SK-N-SH (cell line): ENCODE results near the gene PUS10. TPM values are rescaled to one million over a fixed set of nuclear protein-coding genes. Genes with fewer than 3 reads are reported as not detected.

Experiments
- CTCF ChIA-PET: fragments of 300-600, 350-600 bp; formaldehyde crosslinking; extraction: SDS; loops from one replicate; lab custom pipeline; 2021; lab: Yijun Ruan, JAX
- POLR2A ChIA-PET: fragments of 350-600 bp; sonication (Branson Sonifier 250); formaldehyde crosslinking; extraction: SDS; loops from one replicate; lab custom pipeline; 2020; ENCODE audit warnings: antibody characterized with exemption, inconsistent platforms; lab: Yijun Ruan, JAX
- DNase-seq: peaks from one replicate; pipeline ENCODE4 v3.0.0; 2012
- H2AFZ ChIP-seq: fragments of 200-600 bp; sonication (generic); 2 replicates; pipeline ENCODE4 v1.8.1; 2016; ENCODE audit warnings: antibody characterized with exemption, mild to moderate bottlenecking, low read depth
- H3F3A ChIP-seq: fragments of 200-600 bp; sonication (generic); replicated peaks from 2 replicates; pipeline ENCODE3; 2016; ENCODE audit warnings: antibody characterized with exemption, mild to moderate bottlenecking; ENCODE audit not compliant: insufficient read depth
- H3K27ac ChIP-seq, 2 experiments: fragments of 200-500 bp in 1 of 2; fragments of 200-600 bp in 1 of 2; sonication (Bioruptor generic) in 1 of 2; sonication (generic), shearing (Covaris generic) in 1 of 2; 2 replicates each; pipeline versions ENCODE4 v1.5.1 to v1.6.1; 2014 to 2016; ENCODE audit warnings: low read depth in 2 of 2, inconsistent platforms in 1 of 2, low read length in 1 of 2, mild to moderate bottlenecking in 1 of 2, mixed read lengths in 1 of 2
- H3K27me3 ChIP-seq: fragments of 200-600 bp; sonication (generic), shearing (Covaris generic); 2 replicates; pipeline ENCODE4 v1.6.1; 2016; ENCODE audit warnings: mixed run types; ENCODE audit not compliant: insufficient read depth
- H3K36me3 ChIP-seq, 2 experiments: fragments of 200-500 bp in 1 of 2; fragments of 200-600 bp in 1 of 2; sonication (Bioruptor generic) in 1 of 2; sonication (generic) in 1 of 2; replicated peaks in 1 of 2; 2 replicates each; pipeline versions ENCODE3 to v1.5.1; 2014 to 2016; ENCODE audit warnings: low read length in 1 of 2, mild to moderate bottlenecking in 1 of 2; ENCODE audit not compliant: insufficient read depth in 2 of 2, control insufficient read depth in 1 of 2
- H3K4me1 ChIP-seq, 2 experiments: fragments of 200-500 bp in 1 of 2; fragments of 200-600 bp in 1 of 2; sonication (Bioruptor generic) in 1 of 2; sonication (generic), shearing (Covaris generic) in 1 of 2; 2 replicates each; pipeline versions ENCODE4 v1.5.1 to v1.6.1; 2014 to 2016; ENCODE audit warnings: low read depth in 1 of 2, low read length in 1 of 2, mixed run types in 1 of 2; ENCODE audit not compliant: insufficient read depth in 2 of 2, control insufficient read depth in 1 of 2
- H3K4me2 ChIP-seq: fragments of 200-600 bp; sonication (generic), shearing (Covaris generic); 2 replicates; pipeline ENCODE4 v1.6.1; 2017; ENCODE audit warnings: mixed run types
- H3K4me3 ChIP-seq, 2 experiments: fragments of 200-500 bp in 1 of 2; fragments of 200-600 bp in 1 of 2; sonication (Bioruptor generic) in 1 of 2; sonication (generic), shearing (Covaris generic) in 1 of 2; 2 replicates each; pipeline versions ENCODE4 v1.5.1 to v1.8.1; 2014 to 2016; ENCODE audit warnings: low read depth in 2 of 2, inconsistent platforms in 1 of 2, low read length in 1 of 2, mild to moderate bottlenecking in 1 of 2, mixed read lengths in 1 of 2, moderate library complexity in 1 of 2
- H3K79me2 ChIP-seq: fragments of 200-600 bp; sonication (generic); 2 replicates; pipeline ENCODE4 v1.8.1; 2017; ENCODE audit warnings: mild to moderate bottlenecking; ENCODE audit not compliant: insufficient read depth
- H3K9ac ChIP-seq: fragments of 200-600 bp; sonication (generic); 2 replicates; pipeline ENCODE4 v1.6.1; 2017; ENCODE audit warnings: mixed run types
- H3K9me2 ChIP-seq: fragments of 200-600 bp; sonication (generic); 2 replicates; pipeline ENCODE4 v1.6.1; 2017; ENCODE audit warnings: mixed run types
- H3K9me3 ChIP-seq: fragments of 200-600 bp; sonication (generic); 2 replicates; pipeline ENCODE4 v1.6.1; 2017; ENCODE audit warnings: mixed run types, mild to moderate bottlenecking, moderate library complexity
- H4K20me1 ChIP-seq: fragments of 200-600 bp; sonication (generic); 2 replicates; pipeline ENCODE4 v1.6.1; 2017; ENCODE audit warnings: mild to moderate bottlenecking, mixed run types; ENCODE audit not compliant: insufficient read depth
- EP300 ChIP-seq, 2 experiments: IDR thresholded peaks; 2 replicates each; pipeline versions ENCODE4 v1.4.0 to v1.6.1; 2012; ENCODE audit warnings: borderline replicate concordance in 1 of 2, low read depth in 1 of 2, low read length in 1 of 2
- EZH2phosphoT487 ChIP-seq: fragments of 200-600 bp; sonication (generic); IDR thresholded peaks from 2 replicates; pipeline ENCODE4 v1.6.1; 2017; ENCODE audit warnings: low read depth, mixed run types, mild to moderate bottlenecking, antibody characterized with exemption, moderate library complexity, borderline replicate concordance
- FOXM1 ChIP-seq: IDR thresholded peaks from 2 replicates; pipeline ENCODE4 v1.4.0; 2012; ENCODE audit warnings: low read depth, mild to moderate bottlenecking
- GABPA ChIP-seq: IDR thresholded peaks from 2 replicates; pipeline ENCODE4 v1.4.0; 2012; ENCODE audit warnings: low read depth, mild to moderate bottlenecking
- MAX ChIP-seq: IDR thresholded peaks from 2 replicates; pipeline ENCODE4 v1.4.0; 2012; ENCODE audit warnings: low read depth
- MEF2A ChIP-seq: IDR thresholded peaks from 2 replicates; pipeline ENCODE4 v1.4.0; 2012; ENCODE audit warnings: low read depth, borderline replicate concordance
- MXI1 ChIP-seq: IDR thresholded peaks from 2 replicates; pipeline ENCODE4 v1.6.1; 2012; ENCODE audit warnings: mild to moderate bottlenecking, low read depth, low read length, improper control_type of control experiment
- PBX3 ChIP-seq: IDR thresholded peaks from 2 replicates; pipeline ENCODE4; 2012
- POLR2AphosphoS5 ChIP-seq: IDR thresholded peaks from 2 replicates; pipeline ENCODE4 v1.6.1; 2012; ENCODE audit warnings: low read depth, low read length
- RCOR1 ChIP-seq: fragments of 150-350 bp; IDR thresholded peaks from 2 replicates; pipeline ENCODE4 v1.6.1; 2017; ENCODE audit warnings: antibody characterized with exemption, low read length
- REST ChIP-seq: IDR thresholded peaks from 2 replicates; pipeline ENCODE4 v1.6.1; 2012; ENCODE audit warnings: mild to moderate bottlenecking, low read depth, low read length, moderate library complexity
- RFX5 ChIP-seq: IDR thresholded peaks from 2 replicates; pipeline ENCODE4 v1.6.1; 2012; ENCODE audit warnings: mild to moderate bottlenecking, improper control_type of control experiment, low read length
- SMC3 ChIP-seq: IDR thresholded peaks from 2 replicates; pipeline ENCODE4 v1.6.1; 2012; ENCODE audit warnings: low read depth, low read length, improper control_type of control experiment
- TEAD4 ChIP-seq: IDR thresholded peaks from 2 replicates; pipeline ENCODE4 v1.4.0; 2012; ENCODE audit warnings: mild to moderate bottlenecking, borderline replicate concordance; ENCODE audit not compliant: insufficient read depth
- USF1 ChIP-seq: IDR thresholded peaks from 2 replicates; pipeline ENCODE4 v1.4.0; 2012; ENCODE audit warnings: low read depth, borderline replicate concordance
- USF2 ChIP-seq: fragments of 150-350 bp; IDR thresholded peaks from 2 replicates; pipeline ENCODE4 v1.6.1; 2017; ENCODE audit warnings: antibody characterized with exemption, low read length, low read depth, borderline replicate concordance
- YY1 ChIP-seq: IDR thresholded peaks from 2 replicates; pipeline ENCODE4 v1.4.0; 2012; ENCODE audit warnings: low read depth, mild to moderate bottlenecking
- ZBTB33 ChIP-seq: IDR thresholded peaks from 2 replicates; pipeline ENCODE4 v1.4.0; 2012; ENCODE audit warnings: low read depth, borderline replicate concordance
- WGBS: methylation state at CpG from one replicate; pipeline ENCODE4 v1.1.6; 2017; ENCODE audit warnings: low lambda C conversion rate; 5-methylcytosine and 5-hydroxymethylcytosine counted together
- polyA plus RNA-seq, 3 experiments: library from polyadenylated mRNA; depleted of rRNA; stranded (reverse); fragments of >200 nt; gene quantifications; 2 replicates each; pipeline ENCODE4 v1.2.3, GENCODE V29; 2012

Gene PUS10
- polyA plus RNA-seq, 1 of the 3 experiments (the other 2 are of a cell fraction): 2.8 TPM

GRCh38 chr2:60976875-60977561 lies 41.0 kb downstream of the PUS10 start:
- Histone ChIP-seq H4K20me1 (no peaks in the 10 kb centered on the region), H3K27me3 (no peaks in the 10 kb centered on the region), H3F3A (no peaks in the 10 kb centered on the region), H3K4me3 (no peak overlapping the region), H3K4me2 (no peak overlapping the region), H3K9me3 (no peaks in the 10 kb centered on the region), H3K36me3 (no peaks in the 10 kb centered on the region), H3K27ac (no peak overlapping the region), H3K4me1 (no peaks in the 10 kb centered on the region; a peak in 1 of 4 replicates), H3K9me2 (no peaks in the 10 kb centered on the region), H2AFZ (no peak overlapping the region), H3K79me2 (no peaks in the 10 kb centered on the region), H3K9ac (no peak overlapping the region)
- no peak for DNase-seq
- TF ChIP-seq SMC3 (no peak), MXI1 (no peak), POLR2AphosphoS5 (no peak), TEAD4 (no peak), ZBTB33 (no peak), EZH2phosphoT487 (no peak), FOXM1 (no peak), USF1 (no peak), MAX (no peak), GABPA (no peak)
- 71% methylated on average over 5 of the region's 5 CpGs for WGBS
- ChIA-PET POLR2A (no interaction called here), CTCF (interaction anchor here (2.2 kb wide), 1 partner anchor 22 kb away, joined by 8 read pairs; no protein-coding TSS in a partner anchor)

- no peaks in the 10 kb centered on the region for H3K9me2 ChIP-seq
- no peak overlapping the region for H2AFZ ChIP-seq
- ChIA-PET POLR2A (no interaction called here), CTCF (interaction anchor here (1.2 kb wide), 1 partner anchor 269 kb away, joined by 3 read pairs; no protein-coding TSS in a partner anchor)
- no peak overlapping the region for H3K27ac ChIP-seq
- no peaks in the 10 kb centered on the region for H3K79me2 ChIP-seq
- H3K4me2 ChIP-seq: no peak overlapping the region
- no peak overlapping the region for H3K9ac ChIP-seq
- H3K4me1 ChIP-seq: no peaks in the 10 kb centered on the region; a peak in 1 of 4 replicates
- H3K36me3 ChIP-seq: no peaks in the 10 kb centered on the region
- 95% methylated on average over 3 of the region's 3 CpGs for WGBS
- no peaks in the 10 kb centered on the region for H4K20me1 ChIP-seq
- H3K9me3 ChIP-seq: no peaks in the 10 kb centered on the region
- no peaks in the 10 kb centered on the region for H3K27me3 ChIP-seq
- H3F3A ChIP-seq: no peaks in the 10 kb centered on the region
- no peak for DNase-seq
- no peak overlapping the region for H3K4me3 ChIP-seq
- no peak for TF ChIP-seq REST
- TF ChIP-seq RFX5: no peak
- no peak for TF ChIP-seq YY1
- TF ChIP-seq EP300 (IDR thresholded peaks at IDR 0.05; ENCODE audit: borderline replicate concordance in 1 of 2, low read depth in 1 of 2, low read length in 1 of 2): no peak
- TF ChIP-seq MEF2A: no peak
- no peak for TF ChIP-seq RCOR1
- TF ChIP-seq USF2: no peak
- TF ChIP-seq PBX3: no peak
Observed at GRCh38 chr2:60976256-60976850, 41.7 kb downstream of the PUS10 start.
